GM18519 (cell line): ENCODE results near the gene DDRGK1.
"Not testable (repeated sequence)": the region's sequence is repeated elsewhere in the genome, so short reads cannot be mapped to it uniquely, and the experiment has no call there.

Experiments
- ATAC-seq: cut with Tn5 transposase; IDR thresholded peaks from one replicate; pipeline ENCODE4 v1.9.1; 2021; ENCODE audit warnings: mild to moderate bottlenecking, moderate library complexity; ENCODE audit not compliant: unreplicated experiment, low FRiP score

DDRGK1 gene

DNA sequence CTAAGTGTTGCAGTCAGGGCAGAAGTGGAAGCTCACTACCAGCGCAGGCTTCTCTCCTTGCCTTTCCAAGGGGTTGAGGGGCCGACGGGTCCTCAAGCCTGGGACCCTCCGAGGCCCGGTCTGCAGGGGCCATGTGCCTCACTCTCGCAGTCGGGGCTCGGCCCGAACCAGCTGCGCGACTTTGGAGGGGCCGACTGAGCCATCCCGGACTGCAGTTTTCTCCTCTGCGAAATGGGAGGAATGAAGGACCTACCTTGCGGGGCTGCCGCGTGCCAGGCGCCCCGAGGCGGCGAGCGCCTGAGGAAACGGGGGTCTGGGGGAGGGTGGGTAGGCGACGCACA, 36.8 kb downstream of the DDRGK1 start:
- ATAC-seq = no peak

DNA sequence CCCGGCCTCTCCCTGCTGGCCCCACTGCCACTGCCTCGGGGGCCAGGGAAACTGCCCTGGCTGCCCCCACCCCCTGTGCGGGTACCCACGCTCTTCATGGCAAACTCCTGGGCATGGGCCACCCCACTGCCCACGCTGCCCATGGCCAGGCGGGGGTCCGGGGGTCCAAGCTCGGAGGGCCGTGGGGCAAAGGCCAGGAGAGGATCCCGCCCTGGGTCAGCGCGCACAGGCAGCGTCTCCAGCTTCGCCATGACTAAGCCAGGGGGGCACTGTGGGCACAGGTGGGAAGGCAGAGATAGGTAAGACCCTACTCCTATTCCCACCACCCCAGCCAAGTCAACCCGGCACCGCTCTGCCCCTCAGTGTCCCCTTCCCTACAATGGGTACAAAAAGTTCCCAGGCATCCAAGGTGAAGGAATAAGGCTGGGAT, 37.6 kb downstream of the DDRGK1 start:
- ATAC-seq = no peak

DNA sequence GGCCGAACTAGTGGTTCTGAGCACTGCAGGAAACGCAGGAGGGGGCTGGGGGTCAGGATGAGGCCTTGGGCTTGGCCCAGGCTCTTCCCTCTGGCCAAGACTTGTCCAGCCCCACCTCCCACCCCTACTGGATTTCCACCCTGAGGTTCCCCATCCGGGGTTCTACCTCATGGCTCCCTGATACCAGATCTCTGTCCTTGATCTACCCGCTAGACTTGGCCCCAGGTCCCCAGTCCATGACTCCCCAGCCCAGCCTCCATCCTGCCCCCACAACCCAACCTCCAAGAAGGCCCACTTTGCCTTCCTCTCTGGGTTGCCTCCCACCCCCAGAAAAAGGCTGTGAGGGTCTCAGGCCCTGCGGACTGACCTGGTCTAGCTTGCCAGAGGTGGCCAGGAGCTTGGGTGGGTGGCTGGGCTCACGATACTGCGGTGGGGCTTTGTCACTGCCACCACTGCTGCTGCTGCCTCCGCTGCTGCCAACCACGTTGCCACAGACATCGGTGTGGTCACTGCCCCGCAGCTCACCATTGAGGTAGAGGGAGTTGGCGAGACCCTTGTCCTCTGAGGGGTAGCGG, 38.1 kb downstream of the DDRGK1 start:
- ATAC-seq = no peak

DNA sequence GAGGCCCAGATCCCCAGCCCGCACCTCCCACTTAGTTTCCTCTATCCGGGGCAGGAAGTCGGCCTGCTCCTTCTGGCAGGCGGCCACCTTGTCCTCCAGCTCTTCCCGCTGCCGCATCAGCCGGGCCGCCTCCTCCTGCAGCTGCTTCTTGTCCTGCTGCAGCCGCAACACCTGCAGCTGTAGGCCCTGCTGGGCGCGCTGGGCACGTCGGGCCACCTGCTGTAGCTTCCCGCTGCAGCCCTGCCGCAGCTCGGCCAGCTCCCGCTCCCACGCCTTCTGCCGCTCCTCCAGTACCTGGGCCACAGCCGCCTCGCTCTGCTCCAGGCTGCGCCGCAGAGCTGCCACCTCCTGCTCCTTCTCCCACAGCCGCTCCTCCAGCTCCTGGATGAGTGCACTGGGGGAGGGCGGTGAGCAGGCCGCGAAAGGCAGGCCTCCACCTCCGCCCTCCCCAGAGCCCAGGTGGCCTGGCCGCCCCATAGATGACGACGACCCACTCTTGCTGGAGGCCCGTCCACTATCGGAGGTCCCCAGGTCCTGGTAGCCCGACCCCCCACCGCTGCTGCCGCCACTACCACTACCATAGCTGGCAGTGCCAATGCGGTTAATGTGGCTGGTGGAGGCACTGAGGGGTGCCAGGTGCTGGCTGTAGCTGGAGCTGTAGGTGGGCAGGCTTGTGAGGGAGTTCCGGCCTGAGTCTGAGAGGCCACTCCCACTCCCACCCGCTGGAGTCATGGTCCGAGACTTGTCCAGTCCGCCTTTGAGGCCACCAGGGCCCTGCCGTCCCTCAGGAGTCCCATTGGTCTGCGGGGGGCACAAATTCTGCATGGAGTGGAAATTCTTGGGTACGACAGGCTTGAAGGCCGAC, 38.8 kb downstream of the DDRGK1 start:
- ATAC-seq = no peak

DNA sequence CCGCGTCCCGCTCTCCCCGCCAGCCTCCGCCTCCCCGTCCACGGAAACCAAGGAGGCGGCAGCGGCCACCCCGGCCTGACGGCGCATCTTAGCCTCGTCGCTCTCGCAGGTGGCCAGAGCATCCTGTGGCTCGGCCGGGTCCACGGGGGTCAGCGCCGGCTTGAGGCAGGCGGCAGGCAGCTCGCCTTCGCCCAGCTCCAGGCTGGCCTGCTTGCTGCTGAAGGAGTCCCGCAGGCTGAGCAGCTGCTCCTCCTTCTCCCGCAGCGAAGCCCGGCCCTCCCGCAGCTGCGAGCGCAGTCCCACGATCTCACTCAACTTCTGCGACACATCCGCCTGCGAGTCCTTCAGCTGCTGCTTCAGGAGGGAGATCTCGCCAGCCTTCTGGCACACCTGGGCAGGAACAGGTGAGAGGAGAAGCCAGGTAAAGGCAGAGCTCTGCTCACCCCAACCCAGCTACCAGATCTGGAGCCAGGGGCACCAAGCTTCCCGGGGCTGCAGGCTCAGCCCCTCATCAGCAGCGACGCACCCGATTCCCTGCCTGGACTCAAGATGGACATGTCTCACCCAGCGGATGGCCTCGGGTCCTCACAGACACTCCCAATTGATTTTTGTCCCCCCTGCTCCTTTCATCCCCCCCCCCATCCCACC, 39.6 kb downstream of the DDRGK1 start:
- ATAC-seq = no peak

DNA sequence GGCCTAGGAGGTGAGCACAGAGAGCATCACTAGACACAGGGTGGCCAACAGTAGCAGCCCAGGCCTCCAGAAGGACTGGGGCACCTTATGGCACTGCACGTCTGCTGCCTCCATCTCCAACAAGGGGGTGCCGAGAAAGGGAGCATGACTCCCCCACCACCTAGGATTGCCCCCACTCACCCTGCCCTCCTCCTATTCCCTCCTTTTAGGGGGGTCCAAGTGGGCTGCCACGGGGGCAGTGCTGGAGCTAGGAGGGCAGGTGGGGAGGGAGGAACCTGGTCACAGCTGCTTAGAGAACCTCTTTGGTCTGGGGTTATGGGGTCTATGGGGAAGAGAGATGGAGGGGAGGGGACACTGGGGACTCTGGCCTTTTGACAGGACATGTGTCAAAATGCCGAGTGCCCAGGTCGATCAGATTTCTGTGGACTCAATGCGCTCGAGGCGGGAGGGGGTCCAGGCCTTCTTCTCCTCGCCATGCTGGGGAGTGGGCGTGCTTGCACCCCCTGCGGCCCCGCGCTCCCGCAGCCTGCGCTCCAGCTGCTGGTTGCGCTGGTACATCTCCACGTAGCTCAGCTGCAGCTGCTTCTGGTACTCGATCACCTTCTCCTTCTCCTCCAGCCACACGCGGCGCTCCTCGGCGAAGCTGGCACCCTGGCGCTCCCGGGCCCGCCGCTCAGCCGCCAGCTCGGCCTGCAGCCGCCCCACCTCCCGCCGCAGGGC, 40.3 kb downstream of the DDRGK1 start:
- ATAC-seq = no peak

DNA sequence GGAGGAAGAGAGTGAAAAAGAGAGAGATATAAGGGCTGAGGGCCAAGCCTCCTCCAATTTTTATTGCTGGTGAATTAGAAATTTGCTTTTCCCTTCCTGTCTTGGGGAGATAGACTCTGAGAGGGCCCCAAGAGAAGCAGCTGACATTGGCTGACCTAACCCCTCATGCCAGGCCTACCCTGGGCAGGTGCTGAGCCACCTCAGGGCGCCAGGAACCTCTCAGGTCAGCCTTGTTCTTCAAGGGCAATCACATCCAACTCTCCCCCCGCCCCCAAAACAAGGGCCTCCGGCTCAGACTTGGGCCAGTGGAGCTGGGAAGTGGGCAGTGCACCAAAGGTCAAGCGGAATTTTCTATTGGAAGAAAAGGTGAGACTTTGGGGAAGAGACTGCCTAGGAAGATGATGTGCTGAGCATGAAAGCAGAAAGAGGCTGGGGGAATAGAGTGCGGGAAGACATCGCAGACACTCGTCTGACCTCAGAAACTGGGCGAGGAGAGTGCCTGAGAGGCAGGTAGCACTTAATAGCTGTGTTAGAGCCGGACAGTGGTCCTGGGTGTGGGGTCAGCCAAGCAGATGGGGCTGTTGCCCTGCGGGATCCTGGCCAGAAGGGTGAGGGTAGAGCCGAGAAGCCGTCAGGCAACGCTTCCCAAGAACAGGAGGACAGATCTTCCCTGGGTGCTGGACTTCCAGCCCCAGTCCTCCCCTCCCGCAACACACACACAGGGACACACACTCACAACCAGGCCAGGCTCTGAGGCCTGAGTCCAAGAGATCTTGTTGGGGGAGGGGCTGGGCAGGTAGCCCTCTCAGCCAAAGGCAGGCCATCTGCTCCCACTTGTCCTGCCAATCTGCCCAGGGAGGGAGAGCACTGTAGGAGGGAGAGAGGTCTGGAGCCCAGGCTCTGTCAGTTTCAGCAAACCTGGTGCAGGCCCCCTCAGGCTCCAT, 41.1 kb downstream of the DDRGK1 start:
- ATAC-seq = no peak

DNA sequence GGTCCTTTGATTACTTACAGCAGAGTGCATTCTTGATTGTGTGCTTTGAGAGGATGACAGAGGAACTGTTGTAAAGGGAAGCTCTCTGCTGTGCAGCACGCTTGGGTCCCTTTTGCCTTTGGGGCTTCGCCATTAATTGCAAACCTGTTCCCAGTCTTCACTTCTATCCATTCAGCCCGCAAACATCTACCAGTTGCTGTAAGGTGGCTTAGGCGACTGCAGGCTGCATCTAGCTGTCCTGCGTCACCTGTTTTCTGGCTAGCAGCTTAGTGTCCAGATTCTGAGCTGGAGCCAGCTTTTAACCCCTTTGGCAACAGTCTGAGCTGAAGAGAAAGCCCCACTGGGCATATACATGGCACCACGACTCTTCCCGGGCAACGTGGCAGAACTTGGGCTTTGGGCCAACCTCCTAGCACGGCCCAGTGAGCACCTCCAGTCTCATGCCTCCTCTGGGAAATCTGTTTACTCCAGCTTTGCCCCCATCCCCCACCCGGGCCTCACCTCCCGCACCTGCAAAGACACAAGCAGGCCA, 42.3 kb downstream of the DDRGK1 start:
- ATAC-seq = no peak

DNA sequence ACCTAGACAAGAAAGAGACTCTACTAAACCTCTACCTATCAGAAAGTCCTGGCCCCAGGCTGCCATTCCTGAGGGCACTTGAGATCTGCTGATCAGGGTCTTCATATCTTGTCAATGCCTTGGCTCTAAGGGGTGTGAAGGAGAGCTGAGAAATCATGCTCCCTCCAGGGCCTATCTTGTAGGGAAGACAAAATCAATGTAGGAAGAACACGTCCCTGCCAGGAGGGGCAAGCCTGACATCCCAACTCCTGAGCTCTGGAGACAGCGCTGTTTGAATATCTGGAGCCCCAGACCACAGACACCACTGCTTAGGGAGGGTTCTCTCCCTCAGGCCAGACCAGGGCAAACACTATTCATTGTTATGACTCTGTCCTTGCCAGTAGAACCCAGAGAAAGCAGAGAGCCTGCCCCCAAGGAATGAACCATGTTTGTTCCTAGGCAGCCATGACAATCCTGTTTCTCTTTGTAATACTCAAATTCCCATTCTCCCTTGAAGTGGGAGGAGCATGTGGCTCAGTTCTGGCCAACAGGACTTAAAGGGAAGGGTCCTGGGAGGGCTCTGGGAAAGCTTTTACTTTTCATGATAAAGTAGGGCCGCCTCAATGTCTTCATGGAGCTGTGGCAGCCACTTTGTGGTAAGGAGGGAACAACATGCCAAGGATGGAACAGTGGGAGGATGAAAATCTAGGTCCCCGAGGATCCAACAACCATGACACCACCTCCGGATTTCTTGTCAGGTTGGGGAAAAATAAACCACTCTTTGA, 43.0 kb downstream of the DDRGK1 start:
- no peak for ATAC-seq

DNA sequence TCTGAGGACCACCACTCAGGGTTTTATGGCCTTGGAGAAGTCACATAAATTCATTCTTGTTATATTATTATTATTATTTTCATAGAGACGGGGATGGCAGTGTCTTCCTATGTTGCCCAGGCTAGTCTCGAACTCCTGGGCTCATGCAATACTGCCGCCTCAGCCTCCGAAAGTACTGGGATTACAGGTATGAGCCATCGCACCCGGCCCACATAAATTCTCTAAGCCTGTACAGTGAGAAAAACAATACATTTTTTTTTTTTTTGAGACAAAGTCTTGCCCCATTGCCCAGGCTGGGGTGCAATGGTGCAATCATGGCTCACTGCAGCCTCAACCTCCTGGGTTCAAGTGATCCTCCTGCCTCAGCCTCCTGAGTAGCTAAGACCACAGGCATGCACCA, 44.1 kb downstream of the DDRGK1 start:
- ATAC-seq = no peak

DNA sequence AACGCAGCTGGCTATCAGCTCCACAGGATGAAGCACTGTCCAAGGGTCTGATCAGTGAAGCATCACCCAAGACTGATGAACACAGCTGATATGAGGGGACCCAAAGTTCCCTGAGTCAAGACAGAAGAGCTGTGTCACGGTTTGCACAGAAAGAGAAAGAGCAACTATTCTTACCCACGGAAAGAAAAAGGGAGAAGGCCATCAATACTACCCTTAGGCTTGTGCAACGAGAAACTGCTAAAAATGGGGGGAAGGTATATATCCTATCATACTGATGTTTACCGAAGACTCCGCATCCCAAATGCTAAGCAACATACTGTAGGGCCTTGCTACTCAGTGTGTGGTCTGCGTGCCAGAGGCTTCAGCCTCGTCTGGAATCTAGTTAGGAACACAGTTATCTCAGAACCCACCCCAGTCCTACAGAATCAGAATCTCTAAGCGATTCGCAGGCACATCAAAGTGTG, 45.5 kb downstream of the DDRGK1 start:
- no peak for ATAC-seq

DNA sequence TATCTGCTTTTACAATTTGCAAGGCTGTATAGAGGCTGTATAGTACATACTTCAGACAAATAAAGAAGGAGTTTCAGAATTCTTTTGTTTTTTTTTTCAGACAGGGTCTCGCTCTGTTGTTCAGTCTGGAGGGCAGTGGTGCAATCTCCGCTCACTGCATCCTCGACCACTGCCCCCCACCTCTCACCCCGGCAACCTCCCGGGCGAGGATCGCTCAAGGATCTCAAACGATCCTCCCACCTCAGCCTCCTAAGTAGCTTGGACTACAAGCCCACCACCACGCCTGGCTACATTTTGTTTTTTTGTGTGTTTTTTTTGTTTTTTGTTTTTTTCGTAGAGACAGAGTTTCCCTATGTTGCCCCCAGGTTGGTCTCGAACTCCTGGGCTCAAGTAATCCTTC, 46.7 kb downstream of the DDRGK1 start:
- ATAC-seq = no peak

DNA sequence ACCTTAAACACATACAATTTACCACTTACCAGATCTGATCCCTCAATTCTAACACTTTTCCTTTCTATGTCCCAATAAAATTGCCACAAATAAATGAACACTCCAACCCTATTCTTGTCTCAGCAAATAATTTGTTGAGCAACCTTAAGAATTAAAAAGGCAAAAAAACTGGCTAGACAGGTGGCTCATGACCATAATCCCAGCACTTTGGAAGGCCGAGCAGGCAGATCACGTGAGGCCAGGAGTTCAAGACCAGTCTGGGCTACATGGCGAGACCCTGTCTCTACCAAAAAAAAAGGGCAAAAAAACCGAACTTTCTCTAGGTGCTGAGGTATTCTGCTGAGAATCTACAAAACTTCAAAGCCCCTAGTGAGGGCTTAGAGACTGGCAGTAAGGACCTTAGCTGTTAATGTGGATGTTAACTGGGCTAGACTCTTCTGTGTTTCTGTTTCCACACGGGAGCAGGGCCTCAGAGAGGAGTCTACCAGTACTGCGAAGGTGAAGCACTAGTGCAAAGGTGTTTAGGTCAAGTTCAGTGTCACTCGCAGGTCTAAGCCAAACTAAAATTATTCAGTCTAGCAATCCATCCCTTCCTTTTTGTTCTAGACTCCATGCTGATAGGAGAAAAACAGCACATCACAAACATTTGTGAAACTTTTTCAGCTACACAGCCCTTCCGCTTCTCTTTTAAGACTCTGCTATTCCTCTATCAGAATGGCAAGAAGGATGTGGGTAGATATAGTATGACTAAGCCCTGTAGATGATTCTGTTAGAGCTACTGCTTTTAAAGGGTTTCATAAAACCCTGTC, 47.5 kb downstream of the DDRGK1 start:
- ATAC-seq = peak; percentile 54

DNA sequence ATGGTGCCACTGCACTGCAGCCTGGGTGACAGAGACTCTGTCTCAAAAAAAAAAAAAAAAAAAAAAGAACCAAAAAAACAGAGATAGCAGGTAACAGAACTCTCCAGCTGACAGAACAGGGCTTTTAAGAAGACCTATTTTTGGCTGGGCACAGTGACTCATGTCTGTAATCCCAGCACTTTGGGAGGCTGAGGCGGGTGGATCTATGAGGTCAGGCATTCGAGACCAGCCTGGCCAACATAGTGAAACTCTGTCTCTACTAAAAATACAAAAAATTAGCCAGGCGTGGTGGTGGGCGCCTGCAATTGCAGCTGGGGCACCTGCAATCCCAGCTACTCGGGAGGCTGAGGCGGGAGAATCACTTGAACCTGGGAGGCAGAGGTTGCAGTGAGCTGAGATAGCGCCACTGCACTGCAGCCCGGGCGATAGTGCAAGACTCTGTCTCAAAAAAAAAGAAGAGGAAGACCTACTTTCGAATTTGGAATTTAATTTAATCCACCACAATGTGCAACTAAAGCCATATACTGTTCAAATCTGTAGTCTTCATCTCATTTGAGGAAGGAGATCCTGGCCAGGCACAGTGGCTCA, 52.3 kb downstream of the DDRGK1 start:
- not testable (repeated sequence) for ATAC-seq

DNA sequence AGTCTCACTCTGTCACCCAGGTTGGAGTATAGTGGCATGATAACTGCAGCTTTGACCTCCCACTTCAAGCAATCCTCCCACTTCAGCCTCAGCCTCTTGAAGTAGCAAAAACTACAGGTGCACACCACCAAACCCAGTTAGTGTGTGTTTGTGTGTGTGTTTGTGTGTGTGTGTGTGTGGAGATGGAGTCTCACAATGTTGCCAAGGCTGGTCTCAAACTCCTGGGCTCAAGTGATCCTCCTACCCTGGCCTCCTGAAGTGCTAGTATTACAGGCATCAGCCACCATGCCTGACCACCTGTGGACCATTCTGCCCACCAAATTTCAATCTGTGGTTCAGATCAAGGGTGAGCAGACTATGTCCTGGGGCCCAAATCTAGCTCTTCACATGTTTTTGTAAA, 53.6 kb downstream of the DDRGK1 start:
- ATAC-seq = no peak

DNA sequence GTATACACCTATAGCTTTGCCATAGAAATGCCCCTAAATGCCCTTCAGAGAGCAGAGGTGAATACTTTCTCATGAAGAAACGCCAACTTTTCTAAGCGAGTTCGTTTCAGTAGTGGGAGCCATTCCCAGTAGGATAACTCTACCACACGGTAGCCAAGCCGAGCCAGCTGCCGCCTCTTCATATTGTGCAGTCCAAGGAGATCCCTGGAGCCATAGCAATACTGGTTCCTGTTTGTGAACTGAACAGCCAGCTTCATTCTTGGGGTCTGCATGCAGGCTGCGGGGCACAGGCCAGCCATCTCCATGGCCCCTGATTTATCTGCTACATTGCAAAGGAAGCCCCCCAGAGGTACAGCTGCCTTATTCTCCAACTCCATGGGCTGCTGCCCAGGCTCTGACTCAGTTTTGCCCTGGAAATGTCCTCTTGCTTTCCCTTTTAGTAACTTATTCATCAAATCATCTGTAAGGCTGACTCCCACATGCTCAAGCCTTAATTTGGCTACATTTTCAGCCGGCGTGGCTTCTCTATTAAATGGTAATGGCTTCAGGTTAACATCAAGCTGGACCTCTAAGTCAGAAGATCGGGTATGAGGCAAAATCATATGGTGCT, 57.6 kb downstream of the DDRGK1 start:
- no peak for ATAC-seq

DNA sequence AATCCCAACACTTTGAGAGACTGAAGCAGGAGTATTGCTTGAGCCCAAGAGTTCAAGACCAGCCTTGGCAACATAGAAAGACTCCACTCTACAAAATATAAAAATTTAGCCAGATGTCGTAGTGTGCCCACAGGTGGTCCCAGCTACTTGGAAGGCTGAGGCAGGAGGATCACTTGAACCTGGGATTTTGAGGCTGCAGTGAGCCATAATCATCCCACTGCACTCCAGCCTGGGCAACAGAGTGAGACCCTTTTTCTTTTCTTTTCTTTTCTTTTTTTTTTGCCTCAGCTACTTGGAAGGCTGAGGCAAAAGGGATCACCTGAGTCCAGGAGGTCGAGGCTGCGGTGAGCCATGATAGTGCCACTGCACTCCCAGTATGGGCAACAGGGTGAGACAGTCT, 62.7 kb downstream of the DDRGK1 start:
- ATAC-seq = no peak
